ENCODE data around the gene NFATC2.

Gene NFATC2

DNA sequence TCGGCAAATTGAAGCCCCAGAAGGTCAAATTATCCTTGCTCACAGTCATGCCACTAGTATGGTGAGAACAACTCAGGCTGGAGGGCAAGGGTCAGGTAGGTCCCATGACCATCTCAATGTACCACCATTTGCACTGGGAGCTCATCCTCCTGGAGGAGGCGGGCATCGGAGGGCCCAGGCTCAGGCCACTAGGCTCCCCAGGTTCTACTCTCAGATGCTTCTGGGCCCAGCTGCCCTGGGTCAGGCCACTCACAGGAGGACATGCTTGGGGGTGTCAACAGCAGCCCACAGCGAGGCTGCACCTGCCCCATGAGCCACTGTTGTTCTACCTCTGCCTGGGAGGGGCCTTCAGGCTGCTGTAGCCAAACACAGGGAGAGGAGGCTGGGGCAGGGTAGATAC lies 39.1 kb downstream of the NFATC2 start:
- H3K27ac ChIP-seq (replicated peaks): no peak overlapping the region
- no peaks in the 10 kb centered on the region for H3K27me3 ChIP-seq (ENCODE audit: insufficient read depth, poor library complexity, severe bottlenecking)
- TF ChIP-seq GABPA (IDR thresholded peaks at IDR 0.05; ENCODE audit: low read depth) (no peak), SPI1 (IDR thresholded peaks at IDR 0.05; ENCODE audit: borderline replicate concordance, low read depth) (no peak), POLR2AphosphoS5 (IDR thresholded peaks at IDR 0.05; ENCODE audit: low read depth) (no peak)
- TF ChIP-seq, protein P1, sequence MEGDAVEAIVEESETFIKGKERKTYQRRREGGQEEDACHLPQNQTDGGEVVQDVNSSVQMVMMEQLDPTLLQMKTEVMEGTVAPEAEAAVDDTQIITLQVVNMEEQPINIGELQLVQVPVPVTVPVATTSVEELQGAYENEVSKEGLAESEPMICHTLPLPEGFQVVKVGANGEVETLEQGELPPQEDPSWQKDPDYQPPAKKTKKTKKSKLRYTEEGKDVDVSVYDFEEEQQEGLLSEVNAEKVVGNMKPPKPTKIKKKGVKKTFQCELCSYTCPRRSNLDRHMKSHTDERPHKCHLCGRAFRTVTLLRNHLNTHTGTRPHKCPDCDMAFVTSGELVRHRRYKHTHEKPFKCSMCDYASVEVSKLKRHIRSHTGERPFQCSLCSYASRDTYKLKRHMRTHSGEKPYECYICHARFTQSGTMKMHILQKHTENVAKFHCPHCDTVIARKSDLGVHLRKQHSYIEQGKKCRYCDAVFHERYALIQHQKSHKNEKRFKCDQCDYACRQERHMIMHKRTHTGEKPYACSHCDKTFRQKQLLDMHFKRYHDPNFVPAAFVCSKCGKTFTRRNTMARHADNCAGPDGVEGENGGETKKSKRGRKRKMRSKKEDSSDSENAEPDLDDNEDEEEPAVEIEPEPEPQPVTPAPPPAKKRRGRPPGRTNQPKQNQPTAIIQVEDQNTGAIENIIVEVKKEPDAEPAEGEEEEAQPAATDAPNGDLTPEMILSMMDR (IDR thresholded peaks at IDR 0.05; ENCODE audit: insufficient read depth, low read length): no peak
- TF ChIP-seq, protein P2, sequence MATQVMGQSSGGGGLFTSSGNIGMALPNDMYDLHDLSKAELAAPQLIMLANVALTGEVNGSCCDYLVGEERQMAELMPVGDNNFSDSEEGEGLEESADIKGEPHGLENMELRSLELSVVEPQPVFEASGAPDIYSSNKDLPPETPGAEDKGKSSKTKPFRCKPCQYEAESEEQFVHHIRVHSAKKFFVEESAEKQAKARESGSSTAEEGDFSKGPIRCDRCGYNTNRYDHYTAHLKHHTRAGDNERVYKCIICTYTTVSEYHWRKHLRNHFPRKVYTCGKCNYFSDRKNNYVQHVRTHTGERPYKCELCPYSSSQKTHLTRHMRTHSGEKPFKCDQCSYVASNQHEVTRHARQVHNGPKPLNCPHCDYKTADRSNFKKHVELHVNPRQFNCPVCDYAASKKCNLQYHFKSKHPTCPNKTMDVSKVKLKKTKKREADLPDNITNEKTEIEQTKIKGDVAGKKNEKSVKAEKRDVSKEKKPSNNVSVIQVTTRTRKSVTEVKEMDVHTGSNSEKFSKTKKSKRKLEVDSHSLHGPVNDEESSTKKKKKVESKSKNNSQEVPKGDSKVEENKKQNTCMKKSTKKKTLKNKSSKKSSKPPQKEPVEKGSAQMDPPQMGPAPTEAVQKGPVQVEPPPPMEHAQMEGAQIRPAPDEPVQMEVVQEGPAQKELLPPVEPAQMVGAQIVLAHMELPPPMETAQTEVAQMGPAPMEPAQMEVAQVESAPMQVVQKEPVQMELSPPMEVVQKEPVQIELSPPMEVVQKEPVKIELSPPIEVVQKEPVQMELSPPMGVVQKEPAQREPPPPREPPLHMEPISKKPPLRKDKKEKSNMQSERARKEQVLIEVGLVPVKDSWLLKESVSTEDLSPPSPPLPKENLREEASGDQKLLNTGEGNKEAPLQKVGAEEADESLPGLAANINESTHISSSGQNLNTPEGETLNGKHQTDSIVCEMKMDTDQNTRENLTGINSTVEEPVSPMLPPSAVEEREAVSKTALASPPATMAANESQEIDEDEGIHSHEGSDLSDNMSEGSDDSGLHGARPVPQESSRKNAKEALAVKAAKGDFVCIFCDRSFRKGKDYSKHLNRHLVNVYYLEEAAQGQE (IDR thresholded peaks at IDR 0.05; ENCODE audit: insufficient replicate concordance, low read depth): no peak
- H3K4me3 ChIP-seq (replicated peaks; ENCODE audit: insufficient read depth, low read length): no peak overlapping the region
- no peak for DNase-seq (ENCODE audit: low read depth in 1 of 2, low spot score in 1 of 2)

DNA sequence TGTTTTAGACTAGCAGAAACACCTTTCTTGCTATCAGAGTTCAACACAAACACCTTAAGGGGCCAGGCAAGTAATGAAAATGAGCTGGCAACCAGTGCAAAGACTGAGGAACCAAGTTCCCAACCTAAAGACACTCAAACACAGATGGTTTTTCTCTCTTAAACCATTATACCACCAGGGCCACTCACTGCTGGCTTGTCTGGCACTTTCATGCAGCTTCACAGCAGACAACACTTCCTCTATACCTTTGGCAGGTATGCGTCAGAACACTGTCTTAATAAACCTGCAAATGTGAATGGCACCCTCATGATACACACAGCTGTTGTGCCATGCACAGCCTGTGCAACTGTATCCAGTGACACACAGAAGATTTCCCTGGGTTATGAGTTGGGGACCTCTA lies 41.6 kb downstream of the NFATC2 start:
- DNase-seq (ENCODE audit: low read depth in 1 of 2, low spot score in 1 of 2): peak in 1 of 2 experiments; percentile 19
- Histone ChIP-seq H3K4me3 (replicated peaks; ENCODE audit: insufficient read depth, low read length) (no peak overlapping the region), H3K27ac (replicated peaks) (peak overlapping the region; percentile 30), H3K27me3 (ENCODE audit: insufficient read depth, poor library complexity, severe bottlenecking) (no peaks in the 10 kb centered on the region)
- TF ChIP-seq GABPA (IDR thresholded peaks at IDR 0.05; ENCODE audit: low read depth) (no peak), SPI1 (IDR thresholded peaks at IDR 0.05; ENCODE audit: borderline replicate concordance, low read depth) (no peak)
- TF ChIP-seq, protein P2 (IDR thresholded peaks at IDR 0.05; ENCODE audit: insufficient replicate concordance, low read depth): no peak

DNA sequence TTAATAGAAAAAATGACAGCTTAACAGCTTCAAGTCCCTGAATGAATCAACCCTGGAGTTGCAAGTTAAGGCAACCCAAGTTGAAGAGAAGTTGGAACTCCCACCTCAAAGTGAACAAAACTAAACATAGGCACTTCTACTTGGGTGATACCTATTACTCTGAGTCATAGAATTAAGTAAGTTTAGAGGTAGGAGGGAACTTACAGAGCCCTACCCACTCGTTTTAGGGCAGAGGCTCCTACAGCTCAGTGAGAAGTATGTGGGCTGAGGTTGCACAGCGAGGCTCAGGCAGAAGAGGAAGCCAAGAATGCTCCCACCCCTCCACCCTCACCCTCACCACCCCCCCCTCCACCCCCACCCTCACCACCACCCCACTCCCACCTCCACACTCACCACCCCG lies 42.2 kb downstream of the NFATC2 start:
- TF ChIP-seq SPI1 (IDR thresholded peaks at IDR 0.05; ENCODE audit: borderline replicate concordance, low read depth) (peak; percentile 54; the same call in 1 of the 2 replicates), POLR2AphosphoS5 (IDR thresholded peaks at IDR 0.05; ENCODE audit: low read depth) (no peak)
- peak; percentile 91 to 95 for DNase-seq (ENCODE audit: low read depth in 1 of 2, low spot score in 1 of 2)
- Histone ChIP-seq H3K27me3 (ENCODE audit: insufficient read depth, poor library complexity, severe bottlenecking) (no peaks in the 10 kb centered on the region), H3K4me3 (replicated peaks; ENCODE audit: insufficient read depth, low read length) (no peak overlapping the region), H3K27ac (replicated peaks) (peak overlapping the region; percentile 57)

DNA sequence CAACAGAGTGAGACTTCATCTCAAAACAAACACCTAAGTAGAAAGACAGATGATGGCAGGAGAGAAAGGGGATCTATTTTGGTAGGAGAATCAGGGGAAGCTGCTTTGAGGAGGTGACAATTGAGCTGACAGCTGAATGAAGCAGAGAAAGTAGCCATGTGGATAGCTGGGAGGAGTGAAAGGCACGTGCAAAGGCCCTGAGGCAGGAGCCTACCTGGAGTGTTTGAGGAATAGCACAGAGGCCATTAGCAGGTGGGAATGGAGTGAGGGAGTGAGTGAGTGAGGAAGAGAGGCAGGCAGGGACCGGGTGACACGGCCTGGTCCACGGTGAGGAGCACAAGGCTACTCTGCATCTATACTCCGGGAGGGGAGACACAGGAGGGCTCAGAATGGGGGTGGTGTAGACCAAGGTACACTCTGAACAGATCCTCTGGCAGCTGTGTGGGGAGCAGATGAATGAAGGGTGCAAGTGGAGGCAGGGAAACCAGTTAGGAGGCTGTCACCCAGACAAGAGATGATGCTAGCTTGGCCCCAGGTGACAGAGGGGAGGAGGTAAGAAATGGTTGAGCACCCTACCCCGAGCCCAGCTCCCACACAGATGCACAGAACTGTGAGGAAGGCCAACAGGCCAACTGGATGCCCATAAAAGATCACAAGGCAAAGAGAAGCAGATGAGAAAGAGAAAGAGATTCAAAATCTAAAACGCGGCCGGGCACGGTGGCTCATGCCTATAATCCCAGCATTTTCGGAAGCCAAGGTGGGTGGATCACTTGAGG lies 43.6 kb downstream of the NFATC2 start:
- peak overlapping the region; percentile 73 for H3K27ac ChIP-seq (replicated peaks)
- no peak overlapping the region for H3K4me3 ChIP-seq (replicated peaks; ENCODE audit: insufficient read depth, low read length)
- TF ChIP-seq, protein P1 (IDR thresholded peaks at IDR 0.05; ENCODE audit: insufficient read depth, low read length): no peak
- TF ChIP-seq, protein P2 (IDR thresholded peaks at IDR 0.05; ENCODE audit: insufficient replicate concordance, low read depth): no peak
- TF ChIP-seq GABPA (IDR thresholded peaks at IDR 0.05; ENCODE audit: low read depth) (no peak), SPI1 (IDR thresholded peaks at IDR 0.05; ENCODE audit: borderline replicate concordance, low read depth) (no peak), POLR2AphosphoS5 (IDR thresholded peaks at IDR 0.05; ENCODE audit: low read depth) (no peak)
- DNase-seq (ENCODE audit: low read depth in 1 of 2, low spot score in 1 of 2): no peak
- no peaks in the 10 kb centered on the region for H3K27me3 ChIP-seq (ENCODE audit: insufficient read depth, poor library complexity, severe bottlenecking)

Measured in HL-60 (cell line).